ENCODE results near the gene CTNNA3.

DNA sequence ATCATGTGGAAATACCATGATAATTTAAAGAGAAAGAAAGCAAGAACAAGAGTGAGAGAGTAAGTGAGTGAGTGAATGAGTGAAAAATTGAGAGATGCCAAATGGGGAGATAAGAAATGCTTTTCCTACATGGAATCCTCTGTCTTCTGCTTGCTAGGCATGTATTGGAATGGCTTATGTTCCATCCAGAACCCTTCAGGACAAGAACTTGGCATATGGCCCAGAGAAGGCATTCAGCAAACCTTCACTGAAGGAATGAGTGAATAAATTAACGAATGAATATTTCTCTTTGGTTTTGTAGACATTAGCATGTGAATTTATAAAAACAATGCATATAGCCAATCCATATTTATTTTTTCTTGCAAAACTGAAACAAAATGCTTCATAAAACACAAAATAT is 608.0 kb downstream of the CTNNA3 start:
- no peak for TF ChIP-seq CTCF (IDR thresholded peaks at IDR 0.05)
- no peak for TF ChIP-seq POLR2A (IDR thresholded peaks at IDR 0.05)
- TF ChIP-seq POLR2AphosphoS5 (IDR thresholded peaks at IDR 0.05): no peak
- no peak for TF ChIP-seq EP300 (IDR thresholded peaks at IDR 0.05; ENCODE audit: low read depth)
